IMR-90 (cell line): Measurements from ENCODE around the gene GOT2. TPM values are rescaled to one million over a fixed set of nuclear protein-coding genes. Genes with fewer than 3 reads are reported as not detected.

Source experiments
- ATAC-seq: fragments of 200-7000 bp; cut with Tn5 transposase; 2 replicates; pipeline ENCODE4 v1.9.1; 2020; ENCODE audit warnings: low read depth, mild to moderate bottlenecking, moderate library complexity
- BruUV-seq: library from RNA; stranded (reverse); fragments of 400-500 nt; replicated peaks from 2 replicates; lab custom pipeline; 2021; lab: Mats Ljungman, UMichigan
- CTCF ChIA-PET: fragments of 300-600 bp; formaldehyde crosslinking; extraction: SDS; loops from one replicate; lab custom pipeline; 2021; ENCODE audit warnings: antibody characterized with exemption; lab: Yijun Ruan, JAX
- POLR2A ChIA-PET: fragments of 300-600 bp; sonication (Branson Sonifier 250); formaldehyde crosslinking; loops from one replicate; lab custom pipeline; 2022; ENCODE audit warnings: antibody characterized with exemption; ENCODE audit not compliant: unreplicated experiment; lab: Charles Lee
- DNase-seq: peaks from one replicate; pipeline ENCODE4 v3.0.0; 2013
- H2AFZ ChIP-seq: replicated peaks from 2 replicates; pipeline ENCODE3; 2013; ENCODE audit warnings: low read length, mild to moderate bottlenecking; ENCODE audit not compliant: poor library complexity
- H2AK5ac ChIP-seq: 2 replicates; pipeline ENCODE4 v1.6.1; 2013; ENCODE audit warnings: low read depth, low read length, inconsistent platforms
- H2AK9ac ChIP-seq: replicated peaks from 2 replicates; pipeline ENCODE3; 2013; ENCODE audit warnings: mild to moderate bottlenecking, low read depth, low read length, moderate library complexity; ENCODE audit not compliant: poor library complexity
- H2BK120ac ChIP-seq: 2 replicates; pipeline ENCODE4 v1.6.1; 2013; ENCODE audit warnings: low read depth, low read length, inconsistent platforms
- H2BK15ac ChIP-seq: 3 replicates; pipeline ENCODE4 v1.6.1; 2013; ENCODE audit warnings: low read depth, low read length, inconsistent platforms
- H2BK20ac ChIP-seq: 2 replicates; pipeline ENCODE4 v1.6.1; 2013; ENCODE audit warnings: low read depth, mild to moderate bottlenecking, inconsistent platforms, low read length, moderate library complexity
- H2BK5ac ChIP-seq: 2 replicates; pipeline ENCODE4 v1.6.1; 2013; ENCODE audit warnings: mild to moderate bottlenecking, low read depth, low read length, inconsistent platforms; ENCODE audit not compliant: poor library complexity, severe bottlenecking
- H3K14ac ChIP-seq: replicated peaks from 2 replicates; pipeline ENCODE4 v1.6.1; 2013; ENCODE audit warnings: low read depth, low read length, inconsistent platforms
- H3K18ac ChIP-seq: 2 replicates; pipeline ENCODE4 v1.6.1; 2013; ENCODE audit warnings: low read depth, low read length, control low read depth
- H3K23ac ChIP-seq: 2 replicates; pipeline ENCODE4 v1.6.1; 2013; ENCODE audit warnings: low read depth, low read length, inconsistent platforms
- H3K27ac ChIP-seq: 2 replicates; pipeline ENCODE4 v1.5.1; 2013; ENCODE audit warnings: mild to moderate bottlenecking, control low read depth, low read length; ENCODE audit not compliant: insufficient read depth
- H3K27me3 ChIP-seq: 2 replicates; pipeline ENCODE4 v1.6.1; 2013; ENCODE audit warnings: low read length; ENCODE audit not compliant: control insufficient read depth, insufficient read depth
- H3K36me3 ChIP-seq: 2 replicates; pipeline ENCODE4 v1.6.1; 2013; ENCODE audit warnings: low read length, mixed read lengths; ENCODE audit not compliant: control insufficient read depth, insufficient read depth
- H3K4ac ChIP-seq: 2 replicates; pipeline ENCODE4 v1.6.1; 2013; ENCODE audit warnings: low read depth, low read length, inconsistent platforms
- H3K4me1 ChIP-seq: 2 replicates; pipeline ENCODE4 v1.6.1; 2013; ENCODE audit warnings: low read length, mixed read lengths; ENCODE audit not compliant: control insufficient read depth, insufficient read depth
- H3K4me2 ChIP-seq: 2 replicates; pipeline ENCODE4 v1.6.1; 2013; ENCODE audit warnings: low read depth, mild to moderate bottlenecking, control low read depth, low read length, moderate library complexity
- H3K4me3 ChIP-seq: 2 replicates; pipeline ENCODE4 v1.5.1; 2013; ENCODE audit warnings: low read depth, mild to moderate bottlenecking, control low read depth, low read length, moderate library complexity; ENCODE audit not compliant: insufficient read depth
- H3K56ac ChIP-seq: 2 replicates; pipeline ENCODE4 v1.6.1; 2013; ENCODE audit warnings: low read length, inconsistent platforms; ENCODE audit not compliant: insufficient read depth; ENCODE audit errors: extremely low read depth
- H3K79me1 ChIP-seq, 2 experiments: 2 replicates each; pipeline ENCODE4 v1.6.1; 2013; ENCODE audit warnings: low read length in 2 of 2, inconsistent platforms in 1 of 2, low read depth in 1 of 2
- H3K9ac ChIP-seq: 2 replicates; pipeline ENCODE4 v1.6.1; 2013; ENCODE audit warnings: low read depth, low read length, control low read depth
- H3K9me1 ChIP-seq: 2 replicates; pipeline ENCODE4 v1.6.1; 2013; ENCODE audit warnings: low read length, inconsistent platforms; ENCODE audit not compliant: insufficient read depth
- H3K9me3 ChIP-seq: 2 replicates; pipeline ENCODE4 v1.6.1; 2013; ENCODE audit warnings: low read length; ENCODE audit not compliant: control insufficient read depth, insufficient read depth
- H4K20me1 ChIP-seq: 2 replicates; pipeline ENCODE4 v1.6.1; 2013; ENCODE audit warnings: low read length, inconsistent platforms; ENCODE audit not compliant: insufficient read depth
- H4K5ac ChIP-seq: 2 replicates; pipeline ENCODE4 v1.6.1; 2013; ENCODE audit warnings: mild to moderate bottlenecking, low read depth, low read length, control low read depth
- H4K8ac ChIP-seq, 2 experiments: 2 replicates each; pipeline ENCODE4 v1.6.1; 2013; ENCODE audit warnings: low read depth in 2 of 2, low read length in 2 of 2, control low read depth in 1 of 2, inconsistent platforms in 1 of 2
- H4K91ac ChIP-seq: 2 replicates; pipeline ENCODE4 v1.6.1; 2013; ENCODE audit warnings: low read depth, low read length, inconsistent platforms; ENCODE audit not compliant: insufficient read depth
- BHLHE40 ChIP-seq: fragments of 150-350 bp; IDR thresholded peaks from 2 replicates; pipeline ENCODE4 v1.6.1; 2016; ENCODE audit warnings: mild to moderate bottlenecking, low read depth, low read length
- CEBPB ChIP-seq: IDR thresholded peaks from 2 replicates; pipeline ENCODE4 v1.6.1; 2012; ENCODE audit warnings: low read depth, low read length, improper control_type of control experiment
- CHD1 ChIP-seq: IDR thresholded peaks from 2 replicates; pipeline ENCODE4 v1.6.1; 2012; ENCODE audit warnings: low read depth, low read length, improper control_type of control experiment
- FOS ChIP-seq: fragments of 150-350 bp; IDR thresholded peaks from 2 replicates; pipeline ENCODE4 v1.6.1; 2016; ENCODE audit warnings: low read depth, low read length
- MAFK ChIP-seq: IDR thresholded peaks from 2 replicates; pipeline ENCODE4 v1.6.1; 2012; ENCODE audit warnings: low read depth, low read length, improper control_type of control experiment
- MAZ ChIP-seq: IDR thresholded peaks from 2 replicates; pipeline ENCODE4 v1.6.1; 2012; ENCODE audit warnings: low read depth, mild to moderate bottlenecking, low read length, improper control_type of control experiment, moderate library complexity, borderline replicate concordance
- MXI1 ChIP-seq: IDR thresholded peaks from 2 replicates; pipeline ENCODE4 v1.6.1; 2012; ENCODE audit warnings: low read depth, mild to moderate bottlenecking, low read length, moderate library complexity, borderline replicate concordance
- NFE2L2 ChIP-seq: fragments of 150-350 bp; IDR thresholded peaks from 2 replicates; pipeline ENCODE4 v1.6.1; 2016; ENCODE audit warnings: low read depth, mild to moderate bottlenecking, low read length
- POLR2A ChIP-seq: IDR thresholded peaks from 2 replicates; pipeline ENCODE4 v1.6.1; 2012; ENCODE audit warnings: mild to moderate bottlenecking, low read depth, low read length
- RAD21 ChIP-seq: IDR thresholded peaks from 2 replicates; pipeline ENCODE4 v1.6.1; 2012; ENCODE audit warnings: low read length, improper control_type of control experiment
- RFX5 ChIP-seq: IDR thresholded peaks from 2 replicates; pipeline ENCODE4 v1.8.0; 2012; ENCODE audit warnings: low read depth, mild to moderate bottlenecking, low read length, moderate library complexity
- WGBS, 2 experiments: methylation state at CpG; one replicate each; pipeline versions ENCODE4 v1.1.5 to v1.1.7; 2013; ENCODE audit warnings: missing lambda C conversion rate in 2 of 2; ENCODE audit not compliant: insufficient read length in 1 of 2; ENCODE audit errors: extremely low coverage in 2 of 2; 5-methylcytosine and 5-hydroxymethylcytosine counted together
- dilution Hi-C: fragments of 300-500 bp; cut with HindIII; formaldehyde crosslinking; loops from one replicate; pipeline ENCODE4 v1.14.3; 2018; ENCODE audit warnings: low sequenced_read_pairs; ENCODE audit not compliant: unreplicated experiment
- in situ Hi-C: fragments of 300-500 bp; cut with MboI; formaldehyde crosslinking; loops from 3 replicates; pipeline ENCODE4 v1.14.3; 2019; ENCODE audit warnings: low sequenced_read_pairs, inconsistent platforms, mixed read lengths
- intact Hi-C: fragments of 100-400 bp; cut with micrococcal nuclease; formaldehyde crosslinking; loops from 2 replicates; pipeline ENCODE4 v1.10.0; 2022
- polyA plus RNA-seq, 3 experiments: library from polyadenylated mRNA; depleted of rRNA; stranded (reverse); fragments of >200 nt; gene quantifications; 2 replicates each; pipeline ENCODE4 v1.2.3, GENCODE V29; 2012; ENCODE audit warnings: low replicate concordance in 1 of 3
- total RNA-seq: library from RNA; depleted of rRNA; stranded (reverse); fragments of >200 nt; gene quantifications from 2 replicates; pipeline ENCODE4 v1.2.3, GENCODE V29; 2012
- TF ChIP-seq, protein P1 (sequence below): fragments of 150-350 bp; IDR thresholded peaks from 2 replicates; pipeline ENCODE4 v1.6.1; 2016; ENCODE audit warnings: low read depth, mild to moderate bottlenecking, low read length, moderate library complexity, borderline replicate concordance
- TF ChIP-seq, protein P2 (sequence below): fragments of 150-350 bp; IDR thresholded peaks from 2 replicates; pipeline ENCODE4 v1.6.1; 2017; ENCODE audit warnings: mild to moderate bottlenecking, antibody characterized with exemption, low read length, low read depth
- TF ChIP-seq, protein P3 (sequence below): conservative IDR thresholded peaks from 2 replicates; pipeline ENCODE4 v1.5.1; 2012; ENCODE audit warnings: mild to moderate bottlenecking, low read depth, low read length, improper control_type of control experiment

The GOT2 gene
- total and polyA plus RNA-seq, 2 of the 4 experiments (the other 2 are of a cell fraction): 50.2 to 60.2 TPM

DNA sequence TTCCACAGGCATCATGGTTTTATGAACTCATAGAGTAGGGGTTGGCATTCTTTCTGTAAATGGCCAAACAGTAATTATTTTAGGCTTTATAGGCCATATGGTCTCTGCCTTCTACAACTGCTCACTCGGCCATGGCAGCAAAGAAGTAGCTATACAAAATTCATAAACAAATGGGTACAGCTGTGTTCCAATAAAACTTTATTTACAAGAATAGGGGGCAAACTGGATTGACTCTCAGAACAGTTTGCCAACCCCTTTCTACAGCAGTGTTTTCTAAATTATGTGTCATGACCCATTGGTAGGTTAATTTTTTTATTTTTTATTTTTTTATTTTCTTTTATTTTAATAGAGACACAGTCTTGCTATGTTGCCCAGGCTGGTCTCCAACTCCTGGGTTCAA, 20.4 kb downstream of the GOT2 start:
- Histone ChIP-seq H2AK5ac (no peak overlapping the region), H2BK5ac (no peak overlapping the region), H3K56ac (no peak overlapping the region), H3K4me1 (peaks cover 6% of the 10 kb centered on the region), H2AK9ac (no peak overlapping the region), H3K4ac (no peak overlapping the region), H3K9ac (no peak overlapping the region), H3K27me3 (no peaks in the 10 kb centered on the region), H3K4me2 (no peak overlapping the region), H4K20me1 (no peaks in the 10 kb centered on the region; the same call in 1 of the 2 replicates), H3K79me1 (no peaks in the 10 kb centered on the region; a peak in 1 of 4 replicates), H3K14ac (no peak overlapping the region), H4K91ac (no peak overlapping the region), H4K5ac (no peak overlapping the region), H3K4me3 (no peak overlapping the region), H3K9me1 (peaks cover 8% of the 10 kb centered on the region; the same call in 1 of the 2 replicates), H4K8ac (no peak overlapping the region), H2BK20ac (no peak overlapping the region), H3K9me3 (no peaks in the 10 kb centered on the region), H3K18ac (no peak overlapping the region), H2BK15ac (no peak overlapping the region), H3K27ac (no peak overlapping the region), H2AFZ (no peak overlapping the region), H2BK120ac (no peak overlapping the region), H3K23ac (no peak overlapping the region), H3K36me3 (peaks cover 47% of the 10 kb centered on the region)
- in situ Hi-C loops: no loop called here
- POLR2A ChIA-PET: no interaction called here
- CTCF ChIA-PET: interaction anchor here (0.8 kb wide), 1 partner anchor 20 kb away, joined by 3 read pairs; no protein-coding TSS in a partner anchor
- WGBS, 2 experiments: no CpG with 5 or more reads among the region's 1 CpG
- intact Hi-C loops: no loop called here
- BruUV-seq: no TSS peak
- ATAC-seq: no peak
- no peak for TF ChIP-seq CHD1
- TF ChIP-seq MAFK: no peak
- no peak for TF ChIP-seq MXI1
- TF ChIP-seq, protein P1, sequence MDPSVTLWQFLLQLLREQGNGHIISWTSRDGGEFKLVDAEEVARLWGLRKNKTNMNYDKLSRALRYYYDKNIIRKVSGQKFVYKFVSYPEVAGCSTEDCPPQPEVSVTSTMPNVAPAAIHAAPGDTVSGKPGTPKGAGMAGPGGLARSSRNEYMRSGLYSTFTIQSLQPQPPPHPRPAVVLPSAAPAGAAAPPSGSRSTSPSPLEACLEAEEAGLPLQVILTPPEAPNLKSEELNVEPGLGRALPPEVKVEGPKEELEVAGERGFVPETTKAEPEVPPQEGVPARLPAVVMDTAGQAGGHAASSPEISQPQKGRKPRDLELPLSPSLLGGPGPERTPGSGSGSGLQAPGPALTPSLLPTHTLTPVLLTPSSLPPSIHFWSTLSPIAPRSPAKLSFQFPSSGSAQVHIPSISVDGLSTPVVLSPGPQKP: no peak
- TF ChIP-seq RFX5: no peak
- TF ChIP-seq, protein P2, sequence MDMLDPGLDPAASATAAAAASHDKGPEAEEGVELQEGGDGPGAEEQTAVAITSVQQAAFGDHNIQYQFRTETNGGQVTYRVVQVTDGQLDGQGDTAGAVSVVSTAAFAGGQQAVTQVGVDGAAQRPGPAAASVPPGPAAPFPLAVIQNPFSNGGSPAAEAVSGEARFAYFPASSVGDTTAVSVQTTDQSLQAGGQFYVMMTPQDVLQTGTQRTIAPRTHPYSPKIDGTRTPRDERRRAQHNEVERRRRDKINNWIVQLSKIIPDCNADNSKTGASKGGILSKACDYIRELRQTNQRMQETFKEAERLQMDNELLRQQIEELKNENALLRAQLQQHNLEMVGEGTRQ: no peak
- TF ChIP-seq MAZ: no peak
- no peak for TF ChIP-seq CEBPB
- no peak for TF ChIP-seq BHLHE40
- TF ChIP-seq RAD21: no peak
- TF ChIP-seq FOS: no peak
- no peak for TF ChIP-seq NFE2L2
- TF ChIP-seq, protein P3, sequence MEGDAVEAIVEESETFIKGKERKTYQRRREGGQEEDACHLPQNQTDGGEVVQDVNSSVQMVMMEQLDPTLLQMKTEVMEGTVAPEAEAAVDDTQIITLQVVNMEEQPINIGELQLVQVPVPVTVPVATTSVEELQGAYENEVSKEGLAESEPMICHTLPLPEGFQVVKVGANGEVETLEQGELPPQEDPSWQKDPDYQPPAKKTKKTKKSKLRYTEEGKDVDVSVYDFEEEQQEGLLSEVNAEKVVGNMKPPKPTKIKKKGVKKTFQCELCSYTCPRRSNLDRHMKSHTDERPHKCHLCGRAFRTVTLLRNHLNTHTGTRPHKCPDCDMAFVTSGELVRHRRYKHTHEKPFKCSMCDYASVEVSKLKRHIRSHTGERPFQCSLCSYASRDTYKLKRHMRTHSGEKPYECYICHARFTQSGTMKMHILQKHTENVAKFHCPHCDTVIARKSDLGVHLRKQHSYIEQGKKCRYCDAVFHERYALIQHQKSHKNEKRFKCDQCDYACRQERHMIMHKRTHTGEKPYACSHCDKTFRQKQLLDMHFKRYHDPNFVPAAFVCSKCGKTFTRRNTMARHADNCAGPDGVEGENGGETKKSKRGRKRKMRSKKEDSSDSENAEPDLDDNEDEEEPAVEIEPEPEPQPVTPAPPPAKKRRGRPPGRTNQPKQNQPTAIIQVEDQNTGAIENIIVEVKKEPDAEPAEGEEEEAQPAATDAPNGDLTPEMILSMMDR: no peak
- TF ChIP-seq POLR2A: no peak
- no peak for DNase-seq
- dilution Hi-C loops: no loop called here
